SHP77 (cell line): Measurements from ENCODE around the gene CLCN1.
"Not testable (repeated sequence)": the region's sequence is repeated elsewhere in the genome, so short reads cannot be mapped to it uniquely, and the experiment has no call there.

Experiments
- DNase-seq, 2 experiments: peaks; one replicate each; lab custom pipeline; 2025; lab: John Stamatoyannopoulos, UW

Gene CLCN1

DNA sequence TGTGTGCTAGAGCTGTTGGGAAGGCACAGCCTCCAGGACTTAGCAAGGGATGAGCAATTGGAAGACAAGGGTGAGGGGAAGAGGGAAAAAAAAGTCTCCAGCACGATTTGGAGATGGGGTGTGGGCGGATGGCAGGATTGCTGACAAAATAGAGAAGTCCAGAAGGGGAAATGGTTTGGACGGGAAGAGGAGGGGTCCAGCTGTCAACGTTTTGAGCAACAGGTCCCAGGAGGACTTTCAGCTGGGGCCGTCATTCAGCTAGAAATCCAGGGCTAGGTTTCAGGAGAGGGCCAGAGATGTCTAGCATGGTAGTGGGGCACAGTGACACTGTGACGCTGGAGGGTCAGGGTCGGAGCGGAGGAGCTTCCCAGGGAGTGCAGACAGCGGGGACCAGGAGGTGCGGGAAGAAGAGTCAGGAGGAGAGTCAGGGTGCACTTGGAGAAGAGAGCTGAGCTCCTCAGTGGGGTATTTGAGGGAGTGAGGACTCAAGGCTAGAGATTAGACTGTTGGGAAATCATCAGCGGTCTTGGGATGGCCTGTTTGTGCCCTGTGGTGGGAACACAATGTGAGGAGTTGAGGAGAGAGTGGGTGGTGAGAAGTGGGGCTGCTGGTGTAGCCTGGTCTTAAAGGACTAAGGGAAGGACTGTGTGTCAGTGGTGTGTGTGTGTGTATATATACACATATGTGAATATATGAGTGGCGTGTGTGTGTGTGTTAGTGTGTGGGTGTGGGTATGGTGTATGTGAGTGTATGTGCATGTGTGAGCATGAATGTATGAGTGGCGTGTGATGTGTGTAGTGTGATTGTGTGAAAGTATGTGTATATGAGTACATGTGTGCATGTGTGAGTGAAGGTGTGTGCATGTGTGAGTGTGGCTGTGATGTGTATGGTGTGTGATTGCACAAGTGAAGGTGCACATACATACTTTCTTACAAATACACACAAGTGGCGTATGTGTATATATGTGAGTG lies 69.0 kb downstream of the CLCN1 start:
- DNase-seq, result no peak

DNA sequence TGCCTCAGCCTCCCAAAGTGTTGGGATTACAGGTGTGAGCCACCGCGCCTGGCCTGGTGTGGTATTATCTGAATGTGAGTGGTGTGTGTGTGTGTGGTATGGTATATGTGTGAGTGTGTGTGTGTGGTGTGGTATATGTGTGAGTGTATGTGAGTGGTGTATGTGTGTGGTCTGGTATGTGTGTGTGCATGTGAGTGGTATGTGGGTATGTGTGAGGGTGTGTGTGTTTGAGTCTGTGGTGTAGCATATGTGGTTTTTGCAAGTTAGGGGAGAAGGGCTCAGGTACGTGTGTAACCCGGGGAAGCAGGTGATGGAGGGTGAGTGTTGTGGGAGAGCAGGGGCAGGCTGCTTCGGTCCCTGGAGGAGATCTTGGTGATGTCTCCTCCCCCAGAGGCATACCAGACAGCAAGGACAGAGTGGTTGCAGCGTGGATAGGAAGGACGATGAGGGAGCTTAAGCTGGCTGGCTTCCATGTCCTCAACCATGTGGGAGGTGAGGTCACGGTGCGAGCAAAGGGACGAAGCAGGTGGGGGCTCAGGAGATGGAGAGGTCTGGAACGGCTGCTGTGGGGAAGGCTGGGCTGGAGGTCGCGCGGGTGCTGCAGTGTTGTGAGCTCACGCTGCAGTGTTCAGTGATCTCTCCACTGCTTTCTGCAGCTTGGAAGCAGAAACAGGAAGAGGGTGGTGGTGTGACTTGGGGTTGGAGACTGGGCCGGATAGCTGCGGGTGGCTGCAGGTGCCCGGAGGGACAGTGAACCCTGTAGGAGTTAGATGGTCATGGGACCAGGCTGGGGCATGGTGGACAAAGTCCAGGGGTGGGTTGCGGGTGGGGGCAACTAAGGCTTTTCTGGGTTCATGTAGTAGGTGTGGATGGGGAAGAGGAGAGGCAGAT lies 70.2 kb downstream of the CLCN1 start:
- no peak for DNase-seq

DNA sequence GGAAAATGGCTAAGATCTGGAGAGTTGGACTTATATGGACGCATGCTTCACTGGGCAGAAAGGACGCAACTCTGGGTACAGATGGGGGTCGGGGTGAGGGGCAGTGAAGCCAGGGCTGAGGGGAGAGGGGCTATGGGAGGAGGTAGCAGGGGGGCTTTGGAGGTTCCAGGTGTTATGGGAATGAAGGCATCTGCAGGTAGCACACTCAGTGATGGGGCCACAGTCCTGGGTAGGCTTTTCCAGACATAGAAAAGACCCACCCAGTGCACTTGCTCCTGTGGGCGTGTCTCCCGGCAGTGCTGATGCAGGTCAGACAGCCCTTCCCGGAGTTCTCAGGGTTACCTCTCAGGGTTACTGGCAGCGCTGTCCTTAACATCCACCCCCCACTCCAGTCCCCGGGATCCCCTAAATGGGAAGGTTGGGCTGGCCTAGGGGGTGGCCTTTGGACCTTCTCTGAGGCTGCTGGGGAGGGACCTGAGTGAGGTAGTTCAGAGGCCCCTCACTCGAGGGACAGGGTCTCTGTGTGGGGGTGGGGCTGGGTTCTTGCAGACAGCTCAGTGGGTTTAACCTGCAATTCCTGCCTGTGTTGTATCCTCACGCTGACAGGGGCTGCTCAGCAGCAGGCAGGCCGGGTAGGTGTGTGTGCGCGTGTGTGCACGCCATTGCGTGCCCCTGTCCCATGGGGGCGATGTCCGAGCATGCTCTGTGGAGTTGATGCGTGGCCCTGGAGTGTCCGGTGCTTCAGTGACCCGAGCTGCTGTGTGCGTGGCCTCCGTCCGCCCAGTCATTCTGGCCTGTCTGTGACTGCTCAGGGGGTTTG lies 71.5 kb downstream of the CLCN1 start:
- DNase-seq, result no peak

DNA sequence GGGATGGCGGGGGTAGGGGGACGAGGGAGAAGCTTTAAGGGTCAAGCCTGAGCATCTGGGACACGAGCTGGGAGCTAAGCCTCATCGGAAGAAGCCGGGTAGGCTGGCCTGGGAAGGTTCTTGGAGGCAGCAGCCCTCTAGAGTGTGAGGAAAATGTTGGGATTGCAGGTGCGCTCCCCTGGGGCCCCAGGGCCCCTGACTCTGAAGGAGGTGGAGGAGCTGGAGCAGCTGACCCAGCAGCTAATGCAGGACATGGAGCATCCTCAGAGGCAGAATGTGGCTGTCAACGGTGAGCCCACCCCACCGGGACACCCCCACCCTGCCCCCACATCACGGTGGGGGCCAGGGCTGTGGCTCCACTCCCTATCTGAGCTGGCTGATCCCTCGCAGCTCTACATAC lies 72.1 kb downstream of the CLCN1 start:
- DNase-seq, result no peak

DNA sequence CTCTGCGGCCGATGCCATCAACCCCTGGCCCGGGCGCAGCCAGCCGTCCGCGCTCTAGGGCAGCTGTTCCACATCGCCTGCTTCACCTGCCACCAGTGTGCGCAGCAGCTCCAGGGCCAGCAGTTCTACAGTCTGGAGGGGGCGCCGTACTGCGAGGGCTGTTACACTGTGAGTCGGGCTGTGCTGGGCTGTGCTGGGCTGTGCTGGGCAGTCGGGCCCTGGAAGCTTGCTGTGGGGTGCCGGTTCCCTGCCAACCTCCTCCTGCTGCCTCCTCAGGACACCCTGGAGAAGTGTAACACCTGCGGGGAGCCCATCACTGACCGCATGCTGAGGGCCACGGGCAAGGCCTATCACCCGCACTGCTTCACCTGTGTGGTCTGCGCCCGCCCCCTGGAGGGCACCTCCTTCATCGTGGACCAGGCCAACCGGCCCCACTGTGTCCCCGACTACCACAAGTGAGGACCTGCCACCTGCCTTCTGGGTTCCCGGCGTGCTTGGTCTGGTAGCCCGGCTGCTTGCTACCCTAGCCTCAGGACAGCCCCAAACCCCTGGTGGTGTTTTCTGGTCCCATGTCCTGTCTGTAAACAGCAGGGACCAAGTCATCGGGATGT lies 72.7 kb downstream of the CLCN1 start:
- DNase-seq, result no peak

DNA sequence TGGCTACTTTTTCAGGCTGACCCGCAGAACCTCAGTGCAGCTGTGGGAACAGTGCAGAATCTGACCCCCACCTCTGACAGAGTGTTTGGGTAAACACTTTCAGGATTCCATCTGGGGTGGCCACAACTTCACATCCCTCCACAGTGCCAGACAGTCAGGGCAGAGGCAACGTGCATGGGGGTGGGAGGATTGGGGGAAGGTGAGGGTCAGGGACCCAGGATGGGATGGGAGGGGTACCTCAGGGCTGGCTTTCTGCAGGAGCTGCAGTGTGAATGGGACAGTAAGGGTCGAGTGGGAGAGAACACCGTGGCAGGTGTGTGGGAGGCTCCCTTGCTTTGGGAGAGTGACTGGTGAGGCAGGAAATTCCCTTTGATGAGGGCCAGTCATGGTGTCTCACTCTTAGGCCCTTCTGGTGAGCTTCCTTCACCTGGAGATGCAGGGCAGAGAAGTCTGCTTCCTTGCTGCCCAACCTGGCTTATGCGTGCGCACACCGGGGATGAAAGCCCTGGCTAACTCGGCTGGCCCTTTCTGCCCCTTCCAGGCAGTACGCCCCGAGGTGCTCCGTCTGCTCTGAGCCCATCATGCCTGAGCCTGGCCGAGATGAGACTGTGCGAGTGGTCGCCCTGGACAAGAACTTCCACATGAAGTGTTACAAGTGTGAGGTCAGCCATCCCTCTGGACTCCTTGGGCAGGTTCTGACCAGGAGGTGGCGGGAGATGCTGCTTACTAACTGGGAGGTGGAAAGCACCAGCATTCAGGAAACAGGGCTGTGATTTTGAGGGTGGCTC lies 73.6 kb downstream of the CLCN1 start:
- no peak for DNase-seq

DNA sequence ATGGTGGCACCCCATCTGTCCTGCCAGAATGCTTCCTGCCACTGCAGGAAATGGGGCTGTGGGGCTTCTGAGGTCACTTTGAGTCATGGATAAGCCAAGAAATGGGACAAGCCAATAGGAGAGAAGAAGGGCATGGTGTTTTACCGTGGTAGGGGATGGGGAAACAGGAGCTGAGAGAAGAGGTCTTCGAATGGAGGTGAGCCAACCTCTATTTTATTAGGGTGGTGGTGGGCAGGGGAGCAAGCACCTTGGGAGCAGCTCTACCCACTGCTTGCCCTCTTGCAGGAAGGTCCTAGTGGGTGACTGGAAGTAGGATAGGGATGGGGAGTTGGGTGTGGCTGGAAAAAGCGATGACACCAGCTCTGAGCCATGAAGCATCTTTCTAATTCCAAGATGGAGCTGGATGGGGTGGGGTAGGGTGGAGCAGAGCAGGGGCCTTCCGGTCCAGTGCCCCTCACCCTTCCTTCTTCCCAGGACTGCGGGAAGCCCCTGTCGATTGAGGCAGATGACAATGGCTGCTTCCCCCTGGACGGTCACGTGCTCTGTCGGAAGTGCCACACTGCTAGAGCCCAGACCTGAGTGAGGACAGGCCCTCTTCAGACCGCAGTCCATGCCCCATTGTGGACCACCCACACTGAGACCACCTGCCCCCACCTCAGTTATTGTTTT lies 74.3 kb downstream of the CLCN1 start:
- no peak for DNase-seq

DNA sequence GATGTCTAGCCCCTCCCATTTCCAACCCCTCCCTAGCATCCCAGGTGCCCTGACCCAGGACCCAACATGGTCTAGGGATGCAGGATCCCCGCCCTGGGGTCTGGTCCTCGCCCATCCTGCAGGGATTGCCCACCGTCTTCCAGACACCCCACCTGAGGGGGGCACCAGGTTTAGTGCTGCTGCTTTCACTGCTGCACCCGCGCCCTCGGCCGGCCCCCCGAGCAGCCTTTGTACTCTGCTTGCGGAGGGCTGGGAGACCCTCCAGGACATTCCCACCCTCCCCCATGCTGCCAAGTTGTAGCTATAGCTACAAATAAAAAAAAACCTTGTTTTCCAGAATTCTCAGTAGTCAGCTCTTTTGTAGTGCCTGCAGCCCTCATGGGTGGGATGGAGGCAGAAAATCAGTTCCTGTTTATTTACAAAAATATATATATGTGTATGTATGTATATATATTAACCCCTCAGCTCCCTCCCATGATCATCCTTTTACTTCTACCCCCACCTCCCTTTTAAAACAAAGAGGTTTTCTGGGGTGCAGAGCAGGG lies 74.9 kb downstream of the CLCN1 start:
- no peak for DNase-seq

DNA sequence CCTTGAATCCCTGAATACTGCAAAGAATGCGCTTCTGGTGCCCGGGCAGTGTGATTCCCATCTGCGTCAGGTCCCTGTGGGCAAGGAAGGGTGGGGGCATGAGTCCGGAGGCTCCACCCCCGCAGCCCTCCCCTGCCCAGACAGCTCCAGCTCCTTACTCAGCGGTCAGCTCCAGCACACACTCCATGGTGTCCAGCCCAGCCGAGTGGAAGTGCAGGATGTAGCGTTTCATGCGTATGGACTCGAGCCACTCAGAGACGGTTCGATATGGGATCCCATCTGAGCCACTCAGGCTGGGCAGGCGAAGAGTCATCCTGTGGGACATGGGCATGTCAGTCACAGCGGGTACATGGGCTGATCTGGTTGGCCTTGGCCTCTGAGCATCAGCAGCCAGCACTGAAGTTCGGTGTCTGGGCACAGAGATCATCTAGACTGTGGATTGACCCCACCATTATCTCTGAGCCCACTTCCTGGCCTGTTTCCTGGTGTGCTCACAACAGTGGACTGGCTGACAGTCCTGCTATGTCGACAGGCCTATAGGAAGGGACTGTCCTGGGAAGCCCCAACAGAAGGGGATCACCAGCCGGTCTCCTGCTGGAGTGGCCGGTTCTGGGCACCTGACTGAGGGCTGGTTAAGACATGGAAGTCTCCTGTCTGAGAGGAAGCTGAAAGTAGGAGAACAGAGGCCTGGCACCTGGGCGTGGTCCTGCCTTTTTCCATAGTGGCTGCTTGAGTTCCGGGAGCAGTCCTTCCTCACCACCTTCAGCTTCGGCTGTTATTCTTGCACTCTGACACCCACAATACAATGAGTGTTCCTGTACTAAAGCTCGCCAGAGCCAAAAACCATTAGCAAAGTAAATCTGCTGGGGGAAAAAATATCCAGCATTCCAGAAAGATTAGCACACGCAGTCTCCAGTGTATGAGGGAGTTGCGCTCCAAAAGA lies 75.8 kb downstream of the CLCN1 start:
- DNase-seq, result no peak

DNA sequence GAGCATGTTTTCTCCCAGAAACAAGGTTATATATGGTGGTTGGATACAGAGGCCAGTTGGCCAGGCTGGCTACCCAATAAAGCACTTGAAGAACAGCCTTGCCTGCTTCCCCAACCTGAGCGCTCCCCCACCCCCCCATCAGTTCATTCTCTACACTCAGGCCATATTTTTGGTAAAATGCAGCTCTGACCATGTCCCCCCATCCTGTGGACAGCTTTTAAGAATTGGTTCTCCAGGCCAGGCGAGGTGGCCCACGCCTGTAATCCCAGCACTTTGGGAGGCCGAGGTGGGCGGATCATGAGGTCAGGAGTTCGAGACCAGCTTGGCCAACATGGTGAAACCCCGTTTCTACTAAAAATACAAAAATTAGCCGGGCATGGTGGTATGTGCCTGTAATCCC lies 76.5 kb downstream of the CLCN1 start:
- DNase-seq, result not testable (repeated sequence)

DNA sequence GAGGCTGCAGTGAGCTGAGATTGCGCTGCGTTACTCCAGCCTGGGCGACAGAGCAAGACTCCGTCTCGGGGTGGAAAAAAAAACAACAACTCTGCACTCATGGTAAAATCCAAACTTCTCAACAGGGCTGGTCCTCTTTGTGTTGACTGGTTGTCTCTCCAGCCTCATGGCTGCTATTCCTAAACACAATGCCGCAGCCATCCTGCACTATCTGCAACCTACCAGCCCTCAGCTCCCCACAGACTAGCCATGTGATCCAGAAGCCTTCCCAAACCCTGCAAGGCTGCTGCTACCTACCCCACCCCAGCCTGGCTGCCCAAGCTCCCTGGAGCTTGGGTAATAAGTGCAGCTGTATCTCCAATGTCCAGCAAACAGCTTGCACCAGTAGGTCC lies 77.0 kb downstream of the CLCN1 start:
- no peak for DNase-seq

DNA sequence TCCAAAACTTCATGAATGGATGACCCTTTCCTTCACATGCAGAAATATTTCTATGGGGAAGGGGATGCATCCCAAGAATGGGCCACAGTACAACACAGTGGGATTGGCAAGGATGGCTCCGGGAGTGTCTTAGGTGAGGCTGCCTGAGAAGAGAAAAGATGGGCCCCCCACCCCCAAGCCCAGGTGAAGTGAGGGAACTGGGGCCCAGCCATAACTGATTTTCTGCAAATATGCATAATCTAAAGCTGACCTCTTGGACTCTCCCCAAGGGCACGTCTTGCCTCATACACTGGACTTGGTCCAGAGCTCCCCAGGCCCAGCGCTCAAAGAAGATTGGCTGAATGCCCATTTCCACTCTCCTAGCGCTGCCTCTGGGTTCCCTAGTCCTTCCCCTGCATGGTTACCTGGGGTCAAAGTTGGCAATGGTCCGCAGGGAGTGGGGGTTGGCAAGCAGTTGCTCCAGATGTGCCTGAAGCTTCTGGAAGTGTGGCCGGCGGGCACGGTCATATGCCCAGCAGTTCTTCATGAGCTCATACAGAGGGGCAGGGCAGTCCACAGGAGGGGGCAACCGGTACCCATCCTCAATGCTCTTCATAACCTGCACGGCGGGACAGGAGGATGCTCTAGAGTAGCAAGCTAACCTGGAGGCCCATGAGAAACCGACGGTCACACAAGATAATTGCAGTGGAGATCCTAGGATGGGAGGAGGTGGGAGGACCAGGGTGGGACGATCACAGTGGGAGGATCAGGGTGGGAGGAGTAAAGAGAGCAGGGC lies 77.5 kb downstream of the CLCN1 start:
- no peak for DNase-seq

DNA sequence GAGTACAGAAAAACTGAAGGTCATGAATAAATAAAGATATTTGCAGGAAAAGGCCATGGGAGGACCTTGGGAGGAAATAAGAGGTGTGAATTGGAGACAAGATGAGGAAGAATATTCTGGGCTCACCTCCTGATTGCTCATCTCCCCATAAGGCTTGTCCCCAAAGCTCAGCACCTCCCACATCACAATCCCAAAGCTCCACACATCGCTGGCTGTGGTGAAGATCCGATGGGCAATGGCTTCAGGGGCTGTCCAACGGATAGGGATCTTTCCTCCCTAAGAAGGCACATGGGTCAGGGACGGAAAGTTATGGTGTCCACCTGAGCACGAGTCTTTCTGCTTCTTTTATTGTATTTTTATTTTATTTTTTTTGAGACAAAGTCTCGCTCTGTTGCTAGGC lies 78.2 kb downstream of the CLCN1 start:
- no peak for DNase-seq

DNA sequence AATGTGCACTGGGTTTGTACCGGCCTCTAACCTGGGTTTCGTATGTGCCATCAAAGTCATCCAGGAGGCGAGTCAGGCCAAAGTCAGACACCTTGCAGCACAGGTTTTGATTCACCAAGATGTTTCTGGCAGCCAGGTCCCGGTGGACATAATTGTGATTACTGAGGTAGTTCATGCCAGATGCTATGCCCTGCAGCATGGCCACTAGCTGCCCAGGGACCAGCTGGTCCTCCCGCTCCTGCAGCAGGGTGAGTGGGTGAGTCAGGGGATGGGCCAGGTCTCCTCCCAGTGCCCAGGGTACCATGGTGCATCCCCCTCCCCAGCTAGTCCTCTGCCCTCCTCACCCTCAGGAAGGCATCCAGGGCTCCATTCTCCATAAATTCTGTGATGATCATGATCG lies 78.9 kb downstream of the CLCN1 start:
- DNase-seq, result no peak

DNA sequence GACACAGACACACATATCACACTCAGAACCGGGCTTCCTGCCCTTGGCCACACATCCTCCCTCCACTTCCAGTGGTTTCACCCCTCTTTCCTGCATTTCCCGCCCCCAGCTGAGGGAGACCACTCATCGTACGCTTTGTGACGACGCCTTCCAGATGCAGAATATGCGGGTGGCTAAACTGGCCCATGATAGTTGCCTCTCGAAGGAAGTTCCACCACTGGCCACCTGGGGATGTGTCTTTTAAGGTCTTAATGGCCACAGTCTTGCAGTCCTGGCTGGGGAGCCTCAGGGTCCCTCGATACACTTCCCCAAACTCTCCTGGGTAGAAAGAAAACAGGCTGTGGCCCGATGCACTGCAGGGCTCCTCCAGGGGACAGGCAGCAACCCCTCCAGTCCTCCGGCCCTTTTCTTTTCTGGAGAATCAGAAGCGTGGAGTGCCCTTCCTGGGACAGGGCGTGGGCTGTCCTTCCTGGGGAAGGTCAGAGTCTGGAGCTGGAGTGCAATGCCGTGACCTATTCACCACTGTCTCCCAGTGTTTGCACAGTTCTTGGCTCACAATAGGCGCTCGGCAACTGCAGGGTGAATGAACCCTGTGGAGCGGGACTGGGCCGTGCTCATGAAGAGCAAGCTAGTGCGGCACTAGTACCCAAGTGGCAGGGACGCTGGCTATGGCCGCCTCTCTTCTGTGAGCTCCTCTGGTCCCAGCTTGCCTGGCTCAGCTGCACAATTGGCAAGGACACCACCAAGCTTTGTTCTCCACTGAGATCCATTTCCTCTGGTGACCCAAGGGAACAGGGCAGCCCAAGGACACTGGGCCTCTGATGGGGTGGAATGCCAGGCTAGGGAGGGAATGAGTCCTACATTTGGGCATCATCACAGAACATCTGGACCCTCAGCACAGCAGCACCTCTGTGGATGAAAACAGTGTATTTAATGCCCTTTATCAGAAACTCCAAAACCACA lies 79.6 kb downstream of the CLCN1 start:
- DNase-seq, result peak in 1 of 2 experiments; percentile 30

DNA sequence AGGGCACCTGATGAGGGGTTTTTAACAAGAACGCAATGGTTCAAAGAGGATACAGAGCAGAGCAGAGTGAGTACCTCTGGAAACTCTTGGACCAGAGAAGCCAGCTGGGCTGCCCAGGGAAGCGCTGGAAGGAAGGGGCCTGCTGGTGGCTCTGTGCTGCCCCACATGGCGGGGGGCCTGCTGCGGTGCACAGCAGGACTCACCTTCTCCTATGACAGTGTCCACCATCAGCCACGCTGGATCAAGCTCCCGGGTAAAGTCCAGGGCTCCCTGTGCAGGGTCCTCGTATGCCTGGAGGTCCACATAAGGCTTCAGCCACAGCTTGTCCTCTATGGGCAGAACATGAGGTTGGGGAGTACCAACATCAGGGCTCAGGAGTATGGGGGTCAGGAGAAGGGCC lies 80.3 kb downstream of the CLCN1 start:
- DNase-seq, result no peak
